HepG2 (cell line): ENCODE results near the gene KCNT2.

Experiments used
- ATF7 ChIP-seq, 2 experiments: fragments of 450-650 bp in 1 of 2; sonication (generic) in 1 of 2; formaldehyde crosslinking in 1 of 2; IDR thresholded peaks; 2 replicates each; pipeline versions ENCODE4 v1.4.0 to v1.6.1; 2016 to 2020; ENCODE audit warnings: antibody characterized with exemption in 1 of 2, mild to moderate bottlenecking in 1 of 2, missing genetic modification reagents in 1 of 2
- BCL6 ChIP-seq: IDR thresholded peaks from 2 replicates; pipeline ENCODE4 v1.6.1; 2016; ENCODE audit warnings: missing genetic modification reagents, missing compliant biosample characterization
- CBX2 ChIP-seq, 2 experiments: fragments of 200-600 bp in 1 of 2; sonication (generic); formaldehyde crosslinking in 1 of 2; IDR thresholded peaks; 2 replicates each; pipeline versions ENCODE4 v1.7.0 to v1.8.1; 2018 to 2022; ENCODE audit warnings: low read depth in 2 of 2, low read length in 1 of 2, mild to moderate bottlenecking in 1 of 2, missing genetic modification reagents in 1 of 2
- HNF1B ChIP-seq: sonication (generic); formaldehyde crosslinking; IDR thresholded peaks from 2 replicates; pipeline ENCODE4 v1.5.1; 2020; ENCODE audit warnings: mild to moderate bottlenecking, moderate library complexity, missing genetic modification reagents
- MYC ChIP-seq: sonication (generic); formaldehyde crosslinking; IDR thresholded peaks from 2 replicates; pipeline ENCODE4 v1.9.0; 2021; ENCODE audit warnings: missing genetic modification reagents, borderline replicate concordance
- NFE2 ChIP-seq: sonication (generic); formaldehyde crosslinking; IDR thresholded peaks from 2 replicates; pipeline ENCODE4 v1.4.0; 2020; ENCODE audit warnings: missing genetic modification reagents
- POLR2G ChIP-seq: fragments of 200-400 bp; formaldehyde crosslinking; IDR thresholded peaks from 2 replicates; pipeline ENCODE4 v1.6.1; 2018; ENCODE audit warnings: mild to moderate bottlenecking, low read depth, low read length, moderate library complexity
- SCMH1 ChIP-seq: sonication (generic); formaldehyde crosslinking; IDR thresholded peaks from 2 replicates; pipeline ENCODE4 v1.9.0; 2021; ENCODE audit warnings: missing genetic modification reagents, mild to moderate bottlenecking, borderline replicate concordance
- SMC3 ChIP-seq: IDR thresholded peaks from 2 replicates; pipeline ENCODE4 v1.6.1; 2011; ENCODE audit warnings: low read length, improper control_type of control experiment
- ZNF768 ChIP-seq: sonication (generic); formaldehyde crosslinking; IDR thresholded peaks from 2 replicates; pipeline ENCODE4 v1.4.0; 2020; ENCODE audit warnings: missing genetic modification reagents

GRCh38 chr1:196393742-196394141 lies 214.5 kb downstream of the KCNT2 start:
- TF ChIP-seq HNF1B (CRISPR knock-in tag) (no peak), CBX2 (IDR thresholded peaks at IDR 0.05; ENCODE audit: low read depth, low read length) (no peak), CBX2 (CRISPR knock-in tag; IDR thresholded peaks at IDR 0.05; ENCODE audit: low read depth) (no peak), POLR2G (no peak), SCMH1 (CRISPR knock-in tag) (no peak), ATF7 (IDR thresholded peaks at IDR 0.05) (no peak), ATF7 (CRISPR knock-in tag; IDR thresholded peaks at IDR 0.05) (no peak), MYC (CRISPR knock-in tag) (no peak), BCL6 (CRISPR knock-in tag) (no peak), NFE2 (CRISPR knock-in tag) (no peak), ZNF768 (no peak), SMC3 (no peak)
